HG02973 (cell line): Measurements from ENCODE around the gene ARHGEF9.

Source experiments
- ATAC-seq: cut with Tn5 transposase; IDR thresholded peaks from one replicate; pipeline ENCODE4 v1.9.1; 2021; ENCODE audit warnings: moderate library complexity; ENCODE audit not compliant: unreplicated experiment

The ARHGEF9 gene

GRCh38 chrX:63747331-63747730 is 37.7 kb downstream of the ARHGEF9 start:
- no peak for ATAC-seq

- ATAC-seq, result no peak
Observed at GRCh38 chrX:63746715-63747114, 38.3 kb downstream of the ARHGEF9 start.

GRCh38 chrX:63746278-63746677 is 38.7 kb downstream of the ARHGEF9 start:
- peak; percentile 90 for ATAC-seq

GRCh38 chrX:63744850-63745394 is 40.1 kb downstream of the ARHGEF9 start:
- no peak for ATAC-seq

- ATAC-seq, result no peak
Observed at GRCh38 chrX:63743596-63743995, 41.4 kb downstream of the ARHGEF9 start.

GRCh38 chrX:63740382-63740781 is 44.6 kb downstream of the ARHGEF9 start:
- peak; percentile 47 for ATAC-seq

- ATAC-seq, result no peak
Observed at GRCh38 chrX:63739885-63740284, 45.1 kb downstream of the ARHGEF9 start.

- peak; percentile 58 for ATAC-seq
Observed at GRCh38 chrX:63738696-63739095, 46.3 kb downstream of the ARHGEF9 start.

GRCh38 chrX:63737131-63737921 is 47.7 kb downstream of the ARHGEF9 start:
- ATAC-seq, result no peak

- ATAC-seq, result no peak
Observed at GRCh38 chrX:63735882-63736281, 49.1 kb downstream of the ARHGEF9 start.

- no peak for ATAC-seq
Observed at GRCh38 chrX:63720293-63720692, 64.7 kb downstream of the ARHGEF9 start.

GRCh38 chrX:63719633-63720032 is 65.4 kb downstream of the ARHGEF9 start:
- ATAC-seq, result no peak

- ATAC-seq, result peak; percentile 95
Observed at GRCh38 chrX:63718010-63718694, 66.9 kb downstream of the ARHGEF9 start.

GRCh38 chrX:63713526-63713925 is 71.5 kb downstream of the ARHGEF9 start:
- no peak for ATAC-seq

GRCh38 chrX:63708801-63709200 is 76.2 kb downstream of the ARHGEF9 start:
- ATAC-seq, result no peak

GRCh38 chrX:63702556-63702955 is 82.5 kb downstream of the ARHGEF9 start:
- no peak for ATAC-seq

GRCh38 chrX:63686878-63687714 is 97.9 kb downstream of the ARHGEF9 start:
- ATAC-seq, result peak; percentile 59

- ATAC-seq, result no peak
Observed at GRCh38 chrX:63680423-63680822, 104.6 kb downstream of the ARHGEF9 start.

GRCh38 chrX:63679432-63679831 is 105.6 kb downstream of the ARHGEF9 start:
- no peak for ATAC-seq

- no peak for ATAC-seq
Observed at GRCh38 chrX:63675716-63676115, 109.3 kb downstream of the ARHGEF9 start.

- no peak for ATAC-seq
Observed at GRCh38 chrX:63673896-63674295, 111.1 kb downstream of the ARHGEF9 start.
